Esophagus muscularis mucosa (tissue), 4 donors: ENCODE data around the gene TLX2.

Experiments
- CTCF ChIP-seq, 3 experiments: fragments of 200-600 bp in 2 of 3; fragments of 450-650 bp in 1 of 3; sonication (generic) in 2 of 3; IDR thresholded peaks; one replicate each; pipeline ENCODE4 v1.5.1; 2017 to 2019; ENCODE audit warnings: antibody characterized with exemption in 3 of 3, mild to moderate bottlenecking in 2 of 3, moderate library complexity in 1 of 3
- EP300 ChIP-seq: sonication (generic); formaldehyde crosslinking; IDR thresholded peaks from one replicate; pipeline ENCODE4 v1.6.1; 2017; ENCODE audit warnings: antibody characterized with exemption
- POLR2A ChIP-seq: fragments of 450-650 bp; IDR thresholded peaks from one replicate; pipeline ENCODE4 v1.6.1; 2017; ENCODE audit warnings: antibody characterized with exemption, moderate library complexity, mild to moderate bottlenecking, low read depth
- POLR2AphosphoS5 ChIP-seq, 2 donors: sonication (generic); formaldehyde crosslinking; IDR thresholded peaks; one replicate each; pipeline ENCODE4 v1.6.1; 2017; ENCODE audit warnings: antibody characterized with exemption in 2 of 2

- TF ChIP-seq CTCF (IDR thresholded peaks at IDR 0.05), result no peak
- no peak for TF ChIP-seq POLR2AphosphoS5 (IDR thresholded peaks at IDR 0.05)
- no peak for TF ChIP-seq POLR2A
- TF ChIP-seq EP300, result no peak
Observed at GRCh38 chr2:74515271-74515980, 1.2 kb downstream of the TLX2 start.
